HepG2 (cell line): ENCODE data around the gene HNRNPUL1. TPM values are rescaled to one million over a fixed set of nuclear protein-coding genes. Genes with fewer than 3 reads are reported as not detected.

Experiments
- ARID4A ChIP-seq: sonication (generic); formaldehyde crosslinking; IDR thresholded peaks from 2 replicates; pipeline ENCODE4 v1.5.0; 2020; ENCODE audit warnings: mild to moderate bottlenecking, missing genetic modification reagents, borderline replicate concordance
- ARNT2 ChIP-seq: sonication (generic); formaldehyde crosslinking; IDR thresholded peaks from 2 replicates; pipeline ENCODE4 v1.8.0; 2022; ENCODE audit warnings: mild to moderate bottlenecking, low read depth, missing genetic modification reagents, moderate library complexity
- DR1 ChIP-seq: sonication (generic); formaldehyde crosslinking; IDR thresholded peaks from 2 replicates; pipeline ENCODE4 v1.8.0; 2021; ENCODE audit warnings: mild to moderate bottlenecking, missing genetic modification reagents, inconsistent platforms
- GABPA ChIP-seq, 2 experiments: IDR thresholded peaks; 2 replicates each; pipeline ENCODE4 v1.6.1; 2011 to 2016; ENCODE audit warnings: low read depth in 2 of 2, low read length in 1 of 2, missing biosample characterization in 1 of 2, missing genetic modification characterization in 1 of 2
- KDM2A ChIP-seq: sonication (generic); formaldehyde crosslinking; IDR thresholded peaks from 2 replicates; pipeline ENCODE4 v1.4.0; 2020; ENCODE audit warnings: low read depth, missing genetic modification reagents, borderline replicate concordance
- NCOR1 ChIP-seq: fragments of 200-600 bp; sonication (generic); IDR thresholded peaks from 2 replicates; pipeline ENCODE4 v1.7.0; 2017; ENCODE audit warnings: antibody characterized with exemption, low read length, borderline replicate concordance
- POLR2AphosphoS2 ChIP-seq: IDR thresholded peaks from 2 replicates; pipeline ENCODE4 v1.6.1; 2011; ENCODE audit warnings: low read depth, low read length, improper control_type of control experiment
- RFXAP ChIP-seq: sonication (generic); formaldehyde crosslinking; IDR thresholded peaks from 2 replicates; pipeline ENCODE4 v1.4.0; 2020; ENCODE audit warnings: missing genetic modification reagents, borderline replicate concordance
- TRIM22 ChIP-seq: fragments of 450-650 bp; IDR thresholded peaks from 2 replicates; pipeline ENCODE4 v1.6.1; 2017
- ZFP91 ChIP-seq: sonication (generic); formaldehyde crosslinking; IDR thresholded peaks from 2 replicates; pipeline ENCODE4 v1.9.0; 2022; ENCODE audit warnings: missing genetic modification reagents, mild to moderate bottlenecking, borderline replicate concordance
- ZNF460 ChIP-seq: sonication (generic); formaldehyde crosslinking; IDR thresholded peaks from 2 replicates; pipeline ENCODE4 v1.5.1; 2020; ENCODE audit warnings: missing genetic modification reagents, mild to moderate bottlenecking, borderline replicate concordance
- ZNF496 ChIP-seq: sonication (generic); formaldehyde crosslinking; IDR thresholded peaks from 2 replicates; pipeline ENCODE4 v1.8.1; 2023; ENCODE audit warnings: mild to moderate bottlenecking, moderate library complexity, missing genetic modification reagents; ENCODE audit not compliant: insufficient replicate concordance
- ZNF503 ChIP-seq: sonication (generic); formaldehyde crosslinking; IDR thresholded peaks from 2 replicates; pipeline ENCODE4 v1.4.0; 2020; ENCODE audit warnings: missing genetic modification reagents
- ZNF891 ChIP-seq: sonication (generic); formaldehyde crosslinking; IDR thresholded peaks from 2 replicates; pipeline ENCODE4 v1.5.0; 2020; ENCODE audit warnings: mild to moderate bottlenecking, missing genetic modification reagents
- polyA plus RNA-seq, 8 experiments: library from polyadenylated mRNA; depleted of rRNA in 3 of 8; stranded (reverse) in 7 of 8; unstranded in 1 of 8; fragments of >200 nt; fragmentation: Illumina TruSeq in 4 of 8; extraction: Trizol in 4 of 8; gene quantifications; 2 replicates each; pipeline versions ENCODE4 v1.2.1 to v1.2.3, GENCODE V29; 2011 to 2016; ENCODE audit warnings: low read depth in 4 of 8, missing spikeins in 1 of 8, mixed read lengths in 1 of 8; ENCODE audit not compliant: insufficient read depth in 1 of 8
- total RNA-seq, 5 experiments: library from RNA; depleted of rRNA; stranded (reverse); fragments of >200 nt; fragmentation: Illumina TruSeq; extraction: Trizol; gene quantifications; 2 replicates each; pipeline ENCODE4 v1.2.3, GENCODE V29; 2016; ENCODE audit warnings: low read depth in 1 of 5
- TF ChIP-seq, protein P1 (sequence below): sonication (generic); formaldehyde crosslinking; IDR thresholded peaks from 2 replicates; pipeline ENCODE4 v1.4.0; 2020; ENCODE audit warnings: missing genetic modification reagents

The HNRNPUL1 gene
- total and polyA plus RNA-seq, 2 of the 13 experiments (the other 11 are each of a cell fraction or from before 2014, with no cell fraction given), result 30.9 to 81.7 TPM

DNA sequence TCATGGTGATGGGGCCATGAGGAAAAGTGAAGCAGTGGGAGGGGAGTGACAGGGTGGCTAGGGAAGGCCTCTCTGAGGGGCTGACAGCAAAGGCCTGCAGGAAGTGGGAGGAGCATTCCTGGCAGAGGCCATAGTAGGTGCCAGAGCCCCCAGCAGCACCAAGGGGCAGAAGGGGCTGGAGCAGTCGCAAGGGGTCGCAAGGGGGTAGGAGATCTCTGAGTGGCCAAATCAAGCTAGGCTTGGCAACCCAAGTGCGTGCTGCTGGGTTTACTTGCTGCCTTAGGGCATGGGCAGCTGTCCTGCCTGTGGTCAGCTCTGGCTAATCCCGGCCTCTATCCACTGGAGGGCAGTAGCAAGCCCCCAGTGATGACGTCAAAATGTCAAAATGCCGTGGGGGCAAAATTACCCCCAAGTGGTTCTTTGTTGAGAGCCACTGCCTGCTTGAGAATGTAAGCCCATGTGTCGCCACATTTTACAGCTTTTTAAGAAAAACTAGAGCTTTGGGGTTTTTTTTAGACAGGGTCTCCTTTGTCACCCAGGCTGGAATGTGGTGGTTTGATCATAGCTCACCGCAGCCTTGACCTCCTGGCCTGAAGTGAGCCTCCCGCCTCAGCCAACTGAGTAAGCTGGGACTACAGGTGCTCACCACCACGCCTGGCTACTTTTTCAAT lies 57.6 kb downstream of the HNRNPUL1 start (continued):
- TF ChIP-seq ARID4A (CRISPR knock-in tag), result no peak
- no peak for TF ChIP-seq TRIM22
- 0 out of 2 replicates have a peak, but pooled peaks have one; percentile 40 for TF ChIP-seq ARNT2 (CRISPR knock-in tag)
- 0 out of 2 replicates have a peak, but pooled peaks have one; percentile 24 for TF ChIP-seq KDM2A (CRISPR knock-in tag)
- 0 out of 2 replicates have a peak, but pooled peaks have one; percentile 46 for TF ChIP-seq ZNF503 (CRISPR knock-in tag)
- no peak for TF ChIP-seq ZNF496
- no peak for TF ChIP-seq DR1 (CRISPR knock-in tag)
- TF ChIP-seq ZNF460 (CRISPR knock-in tag), result peak; percentile 91
- TF ChIP-seq NCOR1, result peak; percentile 52; the same call in 1 of the 2 replicates
- TF ChIP-seq ZFP91 (CRISPR knock-in tag), result no peak; the same call in 1 of the 2 replicates
- no peak; the same call in 1 of the 2 replicates for TF ChIP-seq POLR2AphosphoS2
- TF ChIP-seq GABPA (IDR thresholded peaks at IDR 0.05; ENCODE audit: low read depth, low read length), result no peak
- peak; percentile 30; the same call in 1 of the 2 replicates for TF ChIP-seq GABPA (CRISPR knock-in tag; IDR thresholded peaks at IDR 0.05; ENCODE audit: low read depth)
- TF ChIP-seq, protein P1, sequence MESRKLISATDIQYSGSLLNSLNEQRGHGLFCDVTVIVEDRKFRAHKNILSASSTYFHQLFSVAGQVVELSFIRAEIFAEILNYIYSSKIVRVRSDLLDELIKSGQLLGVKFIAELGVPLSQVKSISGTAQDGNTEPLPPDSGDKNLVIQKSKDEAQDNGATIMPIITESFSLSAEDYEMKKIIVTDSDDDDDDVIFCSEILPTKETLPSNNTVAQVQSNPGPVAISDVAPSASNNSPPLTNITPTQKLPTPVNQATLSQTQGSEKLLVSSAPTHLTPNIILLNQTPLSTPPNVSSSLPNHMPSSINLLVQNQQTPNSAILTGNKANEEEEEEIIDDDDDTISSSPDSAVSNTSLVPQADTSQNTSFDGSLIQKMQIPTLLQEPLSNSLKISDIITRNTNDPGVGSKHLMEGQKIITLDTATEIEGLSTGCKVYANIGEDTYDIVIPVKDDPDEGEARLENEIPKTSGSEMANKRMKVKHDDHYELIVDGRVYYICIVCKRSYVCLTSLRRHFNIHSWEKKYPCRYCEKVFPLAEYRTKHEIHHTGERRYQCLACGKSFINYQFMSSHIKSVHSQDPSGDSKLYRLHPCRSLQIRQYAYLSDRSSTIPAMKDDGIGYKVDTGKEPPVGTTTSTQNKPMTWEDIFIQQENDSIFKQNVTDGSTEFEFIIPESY, result 0 out of 2 replicates have a peak, but pooled peaks have one; percentile 27
- TF ChIP-seq RFXAP (CRISPR knock-in tag), result no peak
- 0 out of 2 replicates have a peak, but pooled peaks have one; percentile 58 for TF ChIP-seq ZNF891
